Psoas muscle (tissue), 8 donors: ENCODE results near the gene ALDH6A1. TPM values are rescaled to one million over a fixed set of nuclear protein-coding genes. Genes with fewer than 3 reads are reported as not detected.

Source experiments
- ATAC-seq, 4 donors: fragments of 200-7000 bp; cut with Tn5 transposase; one replicate each; pipeline ENCODE4 v1.9.1; 2020; ENCODE audit warnings: moderate library complexity in 3 of 4, mild to moderate bottlenecking in 2 of 4
- DNase-seq, 2 donors: peaks; one replicate each; pipeline ENCODE4 v3.0.0-alpha.2; 2020
- H3K27ac ChIP-seq: fragments of 200-600 bp; one replicate; pipeline ENCODE4 v1.8.0; 2022
- H3K27me3 ChIP-seq, 3 donors: fragments of 200-600 bp in 1 of 3; one replicate each; pipeline versions ENCODE4 v1.6.1 to v1.8.0; 2013 to 2022; ENCODE audit warnings: low read length in 2 of 3, mild to moderate bottlenecking in 2 of 3, moderate library complexity in 1 of 3; ENCODE audit not compliant: insufficient read depth in 3 of 3
- H3K36me3 ChIP-seq, 2 donors: fragments of 200-600 bp in 1 of 2; one replicate each; pipeline versions ENCODE4 v1.6.1 to v1.8.0; 2013 to 2022; ENCODE audit warnings: low read depth in 1 of 2, mild to moderate bottlenecking in 1 of 2, moderate library complexity in 1 of 2; ENCODE audit not compliant: insufficient read depth in 1 of 2
- H3K4me1 ChIP-seq: fragments of 200-600 bp; one replicate; pipeline ENCODE4 v1.8.0; 2022
- H3K4me3 ChIP-seq: fragments of 200-600 bp; one replicate; pipeline ENCODE4 v1.8.0; 2022; ENCODE audit warnings: mild to moderate bottlenecking
- H3K9me3 ChIP-seq: fragments of 200-600 bp; one replicate; pipeline ENCODE4 v1.8.0; 2022
- WGBS, 3 donors: extraction: QIAGEN DNeasy Blood & Tissue Kit; methylation state at CpG; one replicate each; pipeline versions ENCODE4 v1.1.6 to v1.1.7; 2013; 5-methylcytosine and 5-hydroxymethylcytosine counted together
- intact Hi-C, 2 donors: fragments of 100-400 bp; cut with DNase I; formaldehyde crosslinking; loops; one replicate each; pipeline versions ENCODE4 v1.11.0 to v1.14.2; 2022
- polyA plus RNA-seq, 3 donors: library from polyadenylated mRNA; stranded (reverse); fragments of 200-250 nt; gene quantifications; one replicate each; pipeline ENCODE4 v1.2.3, GENCODE V29; 2013
- total RNA-seq, 4 donors: library from RNA; stranded (reverse); fragmentation: NEBNext Ultra II Directional in 2 of 4; extraction: Animal tissue kit (Norgen Biotek cat#: 25700) in 2 of 4; gene quantifications; one replicate each; pipeline versions ENCODE4 v1.2.1 to v1.2.4, GENCODE V29; 2021 to 2023
- TF ChIP-seq, protein P1 (sequence below): fragments of 200-600 bp; IDR thresholded peaks from one replicate; pipeline ENCODE4 v1.8.0; 2022; ENCODE audit warnings: antibody characterized with exemption
- donor health status: healthy with polysubstance abuse.
- donor health status: DM: no; HTN: no; CAD: no; lungs with moderate emphysema.
- donor health status: Bipolar disorder and iron deficiency.
- donor health status: healthy.
- donor health status: DM: yes; HTN: yes; CAD: no.
- donor health status: DM: no; HTN: no; CAD: no.
- donor health status: DM: no; HTN: no; CAD: no.
- donor health status: DM: yes; HTN: yes; CAD: no.

The ALDH6A1 gene
- total and polyA plus RNA-seq, 7 donors, result 7.3 to 60.5 (median 22.3) TPM

DNA sequence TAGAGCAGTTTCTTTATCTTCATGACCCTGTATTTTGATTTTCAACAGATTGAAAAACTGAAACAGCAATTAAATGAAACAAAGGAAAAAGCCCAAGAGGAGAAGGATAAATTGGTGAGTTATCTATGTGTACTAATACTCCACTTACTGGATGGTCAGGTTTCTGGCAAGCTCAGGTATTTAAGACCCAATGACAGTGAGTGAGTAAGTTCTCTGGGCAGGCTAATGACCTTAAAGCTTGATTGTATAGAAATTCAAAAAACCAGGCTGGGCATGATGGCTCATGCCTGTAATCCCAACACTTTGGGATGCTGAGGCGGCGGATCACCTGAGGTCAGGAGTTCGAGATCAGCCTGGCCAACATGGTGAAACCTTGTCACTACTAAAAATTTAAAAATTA is 55.1 kb downstream of the ALDH6A1 start:
- no peak for DNase-seq
- no peaks in the 10 kb centered on the region for H3K36me3 ChIP-seq
- 96 to 97% (median 97%) methylated on average over 3 of the region's 3 CpGs for WGBS, 3 donors
- intact Hi-C loops, result no loop called here
- TF ChIP-seq, protein P1, sequence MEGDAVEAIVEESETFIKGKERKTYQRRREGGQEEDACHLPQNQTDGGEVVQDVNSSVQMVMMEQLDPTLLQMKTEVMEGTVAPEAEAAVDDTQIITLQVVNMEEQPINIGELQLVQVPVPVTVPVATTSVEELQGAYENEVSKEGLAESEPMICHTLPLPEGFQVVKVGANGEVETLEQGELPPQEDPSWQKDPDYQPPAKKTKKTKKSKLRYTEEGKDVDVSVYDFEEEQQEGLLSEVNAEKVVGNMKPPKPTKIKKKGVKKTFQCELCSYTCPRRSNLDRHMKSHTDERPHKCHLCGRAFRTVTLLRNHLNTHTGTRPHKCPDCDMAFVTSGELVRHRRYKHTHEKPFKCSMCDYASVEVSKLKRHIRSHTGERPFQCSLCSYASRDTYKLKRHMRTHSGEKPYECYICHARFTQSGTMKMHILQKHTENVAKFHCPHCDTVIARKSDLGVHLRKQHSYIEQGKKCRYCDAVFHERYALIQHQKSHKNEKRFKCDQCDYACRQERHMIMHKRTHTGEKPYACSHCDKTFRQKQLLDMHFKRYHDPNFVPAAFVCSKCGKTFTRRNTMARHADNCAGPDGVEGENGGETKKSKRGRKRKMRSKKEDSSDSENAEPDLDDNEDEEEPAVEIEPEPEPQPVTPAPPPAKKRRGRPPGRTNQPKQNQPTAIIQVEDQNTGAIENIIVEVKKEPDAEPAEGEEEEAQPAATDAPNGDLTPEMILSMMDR, result no peak
- H3K27ac ChIP-seq, result no peak overlapping the region
- H3K4me1 ChIP-seq, result no peaks in the 10 kb centered on the region
- no peak for ATAC-seq
- H3K27me3 ChIP-seq, result no peaks in the 10 kb centered on the region
- H3K9me3 ChIP-seq, result no peaks in the 10 kb centered on the region
- no peak overlapping the region for H3K4me3 ChIP-seq

DNA sequence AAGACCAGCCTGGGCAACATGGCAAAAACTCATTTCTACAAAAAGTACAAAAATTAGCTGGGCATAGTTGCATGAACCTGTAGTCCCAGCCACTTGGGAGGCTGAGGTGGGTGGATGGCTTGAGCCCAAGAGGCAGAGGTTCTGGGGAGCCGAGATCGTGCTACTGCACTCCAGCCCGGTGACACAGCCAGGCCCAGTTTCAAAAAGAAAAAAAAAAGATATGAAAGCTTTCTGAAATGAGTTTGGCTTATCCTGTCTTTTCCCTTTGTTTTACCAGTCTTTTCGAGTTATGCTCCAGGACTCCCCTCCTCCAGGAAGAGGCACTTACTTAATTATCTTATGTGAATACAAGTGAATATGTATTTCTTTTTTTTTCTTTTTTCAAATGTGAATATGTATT is 61.9 kb downstream of the ALDH6A1 start:
- Histone ChIP-seq H3K36me3 (no peaks in the 10 kb centered on the region), H3K4me1 (peaks cover 3% of the 10 kb centered on the region), H3K27me3 (no peaks in the 10 kb centered on the region), H3K27ac (no peak overlapping the region), H3K4me3 (no peak overlapping the region), H3K9me3 (no peaks in the 10 kb centered on the region)
- TF ChIP-seq, protein P1, result no peak
- no peak for ATAC-seq
- DNase-seq, result no peak
- 85 to 96% (median 90%) methylated on average over 4 of the region's 4 CpGs for WGBS, 3 donors
- intact Hi-C loops, result no loop called here

DNA sequence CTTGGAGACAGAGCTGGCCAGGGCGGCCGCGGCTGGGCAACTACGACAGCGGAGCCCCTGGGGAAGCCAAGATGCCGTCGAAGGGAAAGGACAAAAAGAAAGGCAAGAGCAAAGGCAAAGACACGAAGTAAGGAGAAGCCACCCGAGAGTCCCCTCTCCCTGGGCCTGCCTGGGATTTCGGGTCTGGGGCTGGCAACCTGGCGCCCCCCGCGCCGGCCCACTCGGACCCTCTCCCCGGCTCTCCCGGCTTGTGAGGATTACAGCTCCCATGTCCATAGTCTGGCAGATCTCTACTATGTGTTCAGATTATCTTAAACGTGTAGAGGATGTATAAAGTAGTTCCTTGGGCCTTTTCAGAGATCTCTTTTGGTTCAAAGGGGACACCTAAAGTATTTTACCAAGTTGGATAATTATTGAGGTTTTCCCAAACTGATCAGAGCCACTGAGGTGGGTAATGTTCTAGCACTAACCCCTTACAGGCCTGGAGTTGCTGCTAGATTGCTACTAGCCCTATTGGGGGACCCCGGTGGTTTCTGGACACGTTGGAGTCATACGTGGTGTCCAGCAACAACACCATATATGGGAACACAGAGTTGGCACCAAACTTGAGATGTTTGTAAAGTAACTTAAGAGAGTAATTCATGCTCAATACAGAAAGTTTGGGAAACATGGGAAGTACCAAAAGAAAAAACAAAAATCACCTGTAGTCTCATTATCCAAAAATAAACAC is 64.7 kb downstream of the ALDH6A1 start:
- H3K27me3 ChIP-seq, result no peaks in the 10 kb centered on the region
- H3K36me3 ChIP-seq, result peaks cover 0 to 9% of the 10 kb centered on the region in 2 donors
- peak overlapping the region; percentile 97 for H3K4me3 ChIP-seq
- TF ChIP-seq, protein P1, result no peak
- peaks cover 3% of the 10 kb centered on the region for H3K4me1 ChIP-seq
- ATAC-seq (peak in 1 of 4 donors; percentile 3), DNase-seq (no peak)
- H3K9me3 ChIP-seq, result no peaks in the 10 kb centered on the region
- WGBS, 3 donors, result 2% methylated on average over 19 to 21 of the region's 21 CpGs
- peak overlapping the region; percentile 99 for H3K27ac ChIP-seq
- intact Hi-C loops, result loop anchor here in 1 of 2 donors (2.0 kb wide), 1 partner anchor 69 kb away; the partner anchor contains the start of genes COQ6 and FAM161B

DNA sequence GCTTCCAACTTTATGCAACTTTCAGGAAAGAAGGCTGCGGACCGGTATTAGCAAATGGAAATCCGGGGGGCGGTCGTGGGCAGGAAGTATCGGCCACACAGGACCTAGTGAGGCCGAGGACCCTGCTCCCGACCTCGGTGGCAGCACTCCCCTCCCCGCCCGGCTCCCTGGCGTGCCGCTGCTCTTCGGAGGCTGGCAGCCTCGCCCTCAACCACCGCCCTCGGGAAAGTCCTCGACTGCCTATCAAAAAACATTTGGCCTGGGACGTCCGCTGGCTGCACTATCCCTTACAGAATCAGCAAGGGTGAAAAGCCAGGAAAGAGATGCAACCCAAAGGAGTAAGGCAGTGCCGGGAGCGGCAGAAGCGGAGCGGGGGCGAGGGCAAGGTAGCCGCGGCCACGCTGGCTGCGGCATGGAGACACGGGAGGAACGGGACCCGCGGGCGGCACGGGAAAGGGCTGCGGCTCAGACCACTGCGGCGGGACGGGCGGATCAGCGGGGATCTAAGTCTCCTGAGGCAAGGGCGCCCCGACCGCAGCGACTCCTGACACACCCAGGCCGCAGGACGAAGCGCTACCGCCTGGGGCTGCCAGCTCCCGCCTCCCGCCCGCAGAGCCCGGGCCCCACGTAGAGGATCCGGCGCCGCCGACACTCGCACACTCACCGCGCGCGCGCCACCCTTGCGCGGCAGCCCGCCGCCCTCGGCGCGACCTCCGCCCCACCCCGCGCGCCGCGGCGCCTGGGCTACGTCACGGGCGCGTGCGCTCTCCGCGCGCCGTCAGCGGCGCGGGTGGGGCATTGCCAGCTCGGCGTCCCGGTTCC is 65.5 kb downstream of the ALDH6A1 start, which contains the start of the genes BBOF1 and ENTPD5:
TSS of gene BBOF1 (plus strand) at position 764 of the 822 bp plus-strand sequence. CDS start 130 bp downstream, outside the sequence.
TSS of gene ENTPD5 (minus strand) at position 703 of the 822 bp plus-strand sequence. CDS start 31,186 bp downstream, outside the sequence.
- ATAC-seq (peak; percentile 97 to 99 (median 98)), DNase-seq (peak; percentile 88 to 93)
- peak within 1 kb of the TSS; percentile 99 for H3K27ac ChIP-seq
- 0 to 1% (median 0%) methylated on average over 76 to 93 of the region's 93 CpGs for WGBS, 3 donors
- TF ChIP-seq, protein P1, result no peak
- H3K9me3 ChIP-seq, result no peaks in the 10 kb centered on the region
- H3K36me3 ChIP-seq, result peaks cover 0 to 17% of the 10 kb centered on the region in 2 donors
- peaks cover 3% of the 10 kb centered on the region for H3K4me1 ChIP-seq
- no peaks in the 10 kb centered on the region for H3K27me3 ChIP-seq
- H3K4me3 ChIP-seq, result peak within 1 kb of the TSS; percentile 97
- intact Hi-C loops, result loop anchor here in 1 of 2 donors (2.0 kb wide), 1 partner anchor 68 kb away; the partner anchor contains the start of genes COQ6 and FAM161B
